HG03025 (cell line): ENCODE results near the gene GMDS.
A peak's percentile ranks its signal among the peaks of the same experiment; 100 is the strongest.

Experiments
- ATAC-seq: cut with Tn5 transposase; IDR thresholded peaks from one replicate; pipeline ENCODE4 v1.9.1; 2021; ENCODE audit warnings: mild to moderate bottlenecking, moderate library complexity; ENCODE audit not compliant: unreplicated experiment, low FRiP score

GMDS gene

GRCh38 chr6:2245103-2245876 lies at the start of gene GMDS:
Gene GMDS, minus strand, starts transcription at chr6:2245605.
- ATAC-seq, result peak; percentile 89

GRCh38 chr6:2285510-2285909 lies 40.1 kb upstream of the GMDS start:
- no peak for ATAC-seq

DNA sequence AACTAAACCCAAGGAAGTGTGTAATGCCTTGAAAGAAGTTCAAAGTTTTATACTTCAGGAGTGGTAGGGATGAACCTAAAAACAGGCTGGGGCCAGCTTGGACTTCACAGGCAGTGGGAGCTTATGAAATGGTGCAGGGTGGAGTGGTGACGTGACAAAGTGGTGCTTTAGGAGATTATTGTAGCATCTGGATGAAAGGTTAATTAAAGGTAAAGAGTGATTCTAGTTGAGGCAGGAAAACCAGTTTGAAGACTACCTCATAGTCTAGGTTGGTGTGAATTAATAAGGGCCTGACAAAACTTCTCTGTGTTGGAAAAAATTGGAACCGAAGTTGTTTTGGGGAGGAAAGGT lies 30.5 kb upstream of the GMDS start:
- no peak for ATAC-seq

GRCh38 chr6:2274981-2275891 lies 29.8 kb upstream of the GMDS start:
- no peak for ATAC-seq

DNA sequence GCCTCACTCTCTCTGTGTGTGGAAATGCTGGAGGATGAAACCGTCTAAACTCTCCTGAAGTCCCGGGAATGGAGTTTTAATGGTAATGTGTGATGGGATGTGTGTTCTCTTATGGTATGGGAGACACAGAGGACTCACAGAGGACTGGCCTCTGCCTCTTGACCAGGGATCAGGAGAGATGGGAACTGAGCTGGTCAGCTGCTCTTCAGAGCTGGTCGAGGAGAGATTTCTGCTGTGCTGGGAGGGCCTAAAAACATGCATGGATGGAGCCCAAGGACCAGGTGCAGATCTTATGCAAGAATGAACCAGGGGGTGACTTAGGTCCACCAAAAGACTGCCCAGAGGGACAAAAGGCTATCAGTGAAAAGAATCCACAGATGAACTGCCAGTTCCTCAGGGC lies 27.3 kb upstream of the GMDS start:
- ATAC-seq, result no peak

- no peak for ATAC-seq
Measured at GRCh38 chr6:2270054-2270453, 24.6 kb upstream of the GMDS start.

GRCh38 chr6:2266841-2267240 lies 21.4 kb upstream of the GMDS start:
- no peak for ATAC-seq

- no peak for ATAC-seq
Measured at GRCh38 chr6:2266031-2266795, 20.8 kb upstream of the GMDS start.

DNA sequence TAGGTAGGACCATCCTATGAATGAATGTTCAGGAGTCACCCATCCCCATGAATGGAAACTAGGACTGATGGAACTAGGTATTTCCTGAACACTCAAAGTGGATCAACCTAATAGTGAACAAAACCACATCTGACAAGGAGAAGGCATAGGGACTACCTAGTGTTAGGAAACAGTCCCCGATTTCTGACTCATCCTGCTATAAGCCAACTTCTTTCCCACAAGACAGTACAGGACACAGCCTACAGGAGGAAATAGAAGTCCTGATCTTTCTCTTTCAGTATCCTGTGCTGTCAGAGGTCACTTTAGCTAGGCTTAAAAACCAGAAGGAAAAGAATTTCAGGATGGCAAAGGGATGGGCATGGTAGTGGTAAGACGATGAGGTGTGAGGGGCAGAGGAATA lies 19.5 kb upstream of the GMDS start:
- ATAC-seq, result no peak

GRCh38 chr6:2263896-2264295 lies 18.5 kb upstream of the GMDS start:
- ATAC-seq, result no peak

- no peak for ATAC-seq
Measured at GRCh38 chr6:2259574-2259973, 14.2 kb upstream of the GMDS start.

GRCh38 chr6:2259002-2259494 lies 13.6 kb upstream of the GMDS start:
- no peak for ATAC-seq

DNA sequence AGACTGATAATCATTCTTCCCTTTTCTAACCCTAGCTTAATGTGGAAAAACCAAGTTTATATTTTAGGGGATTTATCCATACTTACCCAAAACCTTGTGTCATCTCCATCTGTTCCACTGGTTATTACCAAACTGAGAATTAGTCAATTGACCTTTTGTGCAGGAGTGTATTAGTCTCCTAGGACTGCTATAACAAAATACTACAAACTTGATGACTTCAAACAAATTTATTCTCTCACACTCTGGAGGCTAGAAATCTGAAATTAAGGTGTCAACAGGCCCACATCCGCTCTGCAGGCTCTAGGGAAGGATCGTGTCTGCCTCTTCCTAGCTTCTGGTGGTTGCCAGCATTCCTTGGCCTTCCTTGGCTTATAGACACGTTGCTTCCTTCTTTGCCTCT lies 12.7 kb upstream of the GMDS start:
- ATAC-seq, result no peak

GRCh38 chr6:2257363-2257762 lies 12.0 kb upstream of the GMDS start:
- no peak for ATAC-seq

DNA sequence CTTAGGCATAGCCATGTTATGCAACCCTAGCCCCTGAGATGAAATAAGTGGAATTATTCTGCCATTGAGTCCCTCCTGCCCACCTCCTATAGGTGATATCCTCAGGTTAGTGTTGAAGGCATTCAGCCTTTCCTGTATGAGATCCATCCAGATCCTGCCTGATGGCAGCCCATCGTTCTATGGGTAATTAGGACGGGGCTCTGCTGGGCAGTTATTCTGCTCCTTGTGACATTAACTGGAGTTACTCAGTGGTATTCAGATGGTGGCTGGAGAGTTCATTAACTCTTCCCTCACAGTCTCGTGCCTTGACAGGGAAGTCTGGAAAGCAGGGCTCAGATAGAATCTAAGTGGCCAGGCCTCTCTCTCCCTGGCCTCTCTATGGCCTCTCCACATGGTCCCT lies 9.3 kb upstream of the GMDS start:
- ATAC-seq, result no peak

DNA sequence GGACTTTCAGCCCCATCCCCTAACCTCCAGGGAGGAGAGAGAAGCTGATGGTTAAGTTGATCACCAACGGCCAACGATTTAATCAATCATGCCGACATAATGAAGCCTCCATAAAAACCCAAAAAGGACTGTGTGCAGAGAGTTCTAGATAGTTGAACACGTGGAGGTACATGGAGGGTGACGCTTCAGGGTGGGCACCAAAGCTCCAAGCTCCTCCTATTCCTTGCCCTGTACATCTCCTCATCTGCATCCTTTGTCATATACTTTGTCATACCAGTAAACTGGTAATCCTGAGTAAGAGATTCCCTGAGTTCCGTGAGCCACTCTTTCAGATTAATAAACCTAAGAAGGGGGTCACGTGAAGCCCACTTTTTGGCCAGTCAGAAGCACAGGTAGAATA lies 3.7 kb upstream of the GMDS start:
- no peak for ATAC-seq

DNA sequence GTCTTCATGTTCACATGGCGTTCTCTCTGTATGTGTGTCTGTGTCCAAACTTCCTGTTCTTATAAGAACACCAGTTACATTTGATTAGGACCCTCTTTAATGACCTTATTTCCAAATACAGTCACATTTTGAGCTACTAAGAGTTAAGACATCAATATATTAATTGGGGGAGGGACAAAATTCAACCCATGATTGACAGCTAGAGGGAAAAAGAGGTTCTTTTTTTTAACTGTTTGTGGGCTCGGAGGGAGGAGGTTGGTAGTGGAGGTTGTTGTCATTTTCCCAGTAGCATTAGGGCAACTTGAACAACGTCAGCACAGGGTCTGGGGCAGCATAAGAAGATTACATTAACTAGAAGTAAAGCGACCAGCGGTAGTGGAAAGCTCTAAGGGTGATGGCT lies 2.3 kb upstream of the GMDS start:
- no peak for ATAC-seq

DNA sequence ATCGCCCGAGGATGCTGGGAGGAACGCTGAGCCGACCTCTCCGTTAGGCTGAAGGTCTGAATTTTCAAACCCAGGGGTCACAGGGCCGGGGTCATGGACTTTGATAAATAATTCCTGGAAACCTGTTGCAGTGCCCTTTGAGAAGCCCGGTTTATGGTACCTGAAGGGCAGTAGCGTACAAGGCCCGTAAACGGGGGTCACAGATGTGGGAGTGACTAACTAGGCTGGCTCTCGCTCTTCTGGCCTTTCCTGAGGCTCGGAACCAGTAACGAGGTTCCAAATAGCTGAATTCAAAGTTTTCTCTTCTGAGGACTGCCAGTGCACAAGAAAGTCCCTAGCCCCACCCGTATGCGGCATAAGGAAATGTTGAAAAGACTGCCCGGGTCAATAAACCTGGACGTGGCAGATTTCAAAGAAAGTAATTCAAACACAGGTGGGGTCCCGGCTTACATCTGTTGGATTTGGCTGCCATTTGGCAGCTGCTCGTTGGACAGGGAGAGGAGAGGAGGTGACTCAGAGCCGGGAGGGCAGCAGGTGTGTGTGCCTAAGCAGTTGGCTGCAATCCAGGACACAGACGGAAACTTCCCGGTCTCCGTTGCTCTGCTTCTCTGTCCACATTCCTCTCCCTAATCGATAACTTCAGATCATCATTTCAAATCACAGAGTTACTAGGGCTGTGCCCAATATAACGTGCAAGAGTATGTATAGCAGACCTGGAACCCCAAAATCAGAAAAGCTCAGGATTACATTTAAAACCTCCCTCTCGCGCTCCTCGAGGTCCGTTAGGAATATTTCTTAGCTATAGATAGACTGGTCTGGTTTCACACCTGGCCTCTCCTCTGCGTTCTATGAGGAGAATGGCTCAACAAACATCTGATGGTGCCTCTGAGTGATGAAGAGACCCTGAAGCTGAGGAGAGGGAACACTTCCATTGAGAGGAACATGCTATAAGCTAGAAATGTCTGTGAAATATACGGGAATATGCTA lies 765 bp upstream of the GMDS start:
- ATAC-seq, result peak; percentile 8

DNA sequence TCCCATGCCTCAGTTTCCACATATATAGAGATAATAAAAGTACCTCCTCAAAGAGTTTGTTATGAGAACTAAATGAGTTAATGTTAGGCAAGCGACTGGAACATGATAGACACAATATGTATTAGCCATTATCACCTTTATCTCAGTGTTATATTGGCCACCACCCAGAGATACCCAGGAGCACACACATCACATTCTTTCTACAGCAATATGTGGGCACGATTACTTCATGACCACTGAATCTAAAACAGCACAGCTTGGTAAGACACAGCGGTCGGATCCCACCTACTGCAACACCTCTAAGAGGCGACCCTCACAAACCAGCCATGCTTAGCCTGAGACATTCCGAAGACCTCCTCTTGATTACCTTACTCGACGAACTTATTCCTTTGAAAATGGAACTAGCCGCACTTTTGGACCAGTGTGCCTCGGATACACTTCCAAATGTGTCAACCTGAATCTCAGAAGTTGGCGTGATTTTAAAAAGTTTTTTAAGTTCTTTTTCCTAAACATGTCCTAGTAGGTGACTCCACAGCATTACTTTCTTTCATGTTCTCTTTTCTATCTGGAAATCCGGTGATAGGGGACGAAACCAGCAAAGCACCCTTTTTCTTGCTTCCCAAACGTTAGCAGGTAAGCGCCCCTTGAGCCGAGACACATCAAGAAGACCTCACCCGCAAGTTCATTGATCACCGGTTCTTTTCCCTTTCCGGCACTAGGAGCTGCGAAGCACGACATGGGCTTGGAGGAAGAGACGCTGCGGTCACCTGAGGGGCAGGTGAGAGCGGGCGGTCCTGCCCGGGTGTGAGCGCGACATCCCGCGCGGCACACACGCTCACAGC lies 923 bp downstream of the GMDS start:
- peak; percentile 21 for ATAC-seq
